Heart left ventricle (tissue), 16 donors: ENCODE measurements around the gene GTF2F1. TPM values are rescaled to one million over a fixed set of nuclear protein-coding genes. Genes with fewer than 3 reads are reported as not detected.

Source experiments
- ATAC-seq, 4 donors: fragments of 200-7000 bp; cut with Tn5 transposase; one replicate each; pipeline ENCODE4 v1.9.1; 2020 to 2022; ENCODE audit warnings: moderate library complexity in 4 of 4, mild to moderate bottlenecking in 3 of 4, moderate number of reproducible peaks in 1 of 4
- DNase-seq, 5 donors: peaks; one replicate each; pipeline ENCODE4 v3.0.0-alpha.2; 2020
- H3K27ac ChIP-seq, 12 donors: fragments of 200-600 bp; sonication (generic) in 4 of 12; one replicate each; pipeline versions ENCODE4 v1.5.0 to v1.8.0; 2016 to 2022; ENCODE audit warnings: mild to moderate bottlenecking in 2 of 12
- H3K27me3 ChIP-seq, 9 donors: fragments of 200-600 bp; sonication (generic) in 2 of 9; one replicate each; pipeline versions ENCODE4 v1.5.1 to v1.8.0; 2016 to 2022; ENCODE audit warnings: mild to moderate bottlenecking in 3 of 9
- H3K36me3 ChIP-seq, 9 donors: fragments of 200-600 bp; sonication (generic) in 2 of 9; one replicate each; pipeline versions ENCODE4 v1.5.0 to v1.8.0; 2018 to 2022; ENCODE audit warnings: mild to moderate bottlenecking in 2 of 9
- H3K4me1 ChIP-seq, 12 donors: fragments of 200-600 bp; sonication (generic) in 4 of 12; one replicate each; pipeline versions ENCODE4 v1.5.0 to v1.8.0; 2016 to 2022; ENCODE audit warnings: mild to moderate bottlenecking in 3 of 12
- H3K4me3 ChIP-seq, 12 donors: fragments of 200-600 bp; sonication (generic) in 4 of 12; one replicate each; pipeline versions ENCODE4 v1.5.0 to v1.8.0; 2017 to 2022; ENCODE audit warnings: mild to moderate bottlenecking in 9 of 12, moderate library complexity in 4 of 12
- H3K9me3 ChIP-seq, 12 donors: fragments of 200-600 bp; sonication (generic) in 4 of 12; one replicate each; pipeline versions ENCODE4 v1.5.0 to v1.8.0; 2016 to 2022; ENCODE audit warnings: mild to moderate bottlenecking in 1 of 12
- POLR2A ChIP-seq, 2 donors: fragments of 450-650 bp; IDR thresholded peaks; one replicate each; pipeline ENCODE4 v1.6.1; 2017; ENCODE audit warnings: antibody characterized with exemption in 2 of 2, mild to moderate bottlenecking in 2 of 2, moderate library complexity in 2 of 2
- WGBS, 4 donors: extraction: QIAGEN DNeasy Blood & Tissue Kit in 2 of 4; methylation state at CpG; one replicate each; pipeline versions ENCODE4 v1.1.5 to v1.1.7; 2013 to 2018; 5-methylcytosine and 5-hydroxymethylcytosine counted together
- intact Hi-C, 10 donors: fragments of 100-400 bp; cut with DNase I; formaldehyde crosslinking; loops; one replicate each; pipeline versions ENCODE4 v1.11.1 to v1.14.2; 2022
- microRNA-seq, 4 donors: library from miRNA; unstranded; fragments of <30 nt; microRNA quantifications; one replicate each; pipeline versions ENCODE4 to v1.2.0, GENCODE V29; 2017 to 2020
- polyA plus RNA-seq, 2 donors: library from polyadenylated mRNA; stranded (reverse); fragments of 200-250 nt; gene quantifications; one replicate each; pipeline ENCODE4 v1.2.3, GENCODE V29; 2013
- total RNA-seq, 9 donors: library from RNA; depleted of rRNA in 2 of 9; stranded (reverse); fragments of >200 nt in 2 of 9; fragmentation: NEBNext Ultra II Directional in 3 of 9; extraction: Animal tissue kit (Norgen Biotek cat#: 25700) in 3 of 9; gene quantifications; one replicate each; pipeline versions ENCODE4 v1.1.0 to v1.2.4, GENCODE V29; 2016 to 2023
- TF ChIP-seq, protein P1 (sequence below), 12 donors: fragments of 200-600 bp; sonication (generic) in 4 of 12; IDR thresholded peaks; one replicate each; pipeline versions ENCODE4 v1.5.0 to v1.8.0; 2018 to 2022; ENCODE audit warnings: antibody characterized with exemption in 12 of 12, mild to moderate bottlenecking in 5 of 12
- donor health status: ischemic (EF 13 %, LVEDD 7.1; RV severe dilation, severe dysfunction).
- donor health status: healthy with polysubstance abuse.
- donor health status: DM: no; HTN: yes; CAD: no.
- donor health status: DM: no; HTN: no; CAD: no.
- donor health status: ischemic (EF 25% LVEDD 6.9; RV normal size, moderate dysfunction).
- donor health status: ischemic (EF 25% LVEDD 5.7; RV mildly dilated, moderate dysfunction).
- donor health status: healthy.
- donor health status: DM: yes; HTN: yes; CAD: no.
- donor health status: ischemic (EF 35%, LVEDD 5.7; RV mildly dilated, moderate dysfunction).
- donor health status: nonischemic (EF 11% LVEDD 7.7; RV severe dilation, severe dysfunction).
- donor health status: DM: yes; HTN: yes; CAD: no.
- donor health status: PGD.
- donor health status: ischemic (EF 29% LVEDD 5.4; RV normal size, mild dysfunction).
- donor health status: nonischemic (EF 23%, LVEDD 6.1; RV moderate dilation, normal function).

GTF2F1 gene
- total and polyA plus RNA-seq, 11 donors = 20.8 to 58.2 (median 29.8) TPM

DNA sequence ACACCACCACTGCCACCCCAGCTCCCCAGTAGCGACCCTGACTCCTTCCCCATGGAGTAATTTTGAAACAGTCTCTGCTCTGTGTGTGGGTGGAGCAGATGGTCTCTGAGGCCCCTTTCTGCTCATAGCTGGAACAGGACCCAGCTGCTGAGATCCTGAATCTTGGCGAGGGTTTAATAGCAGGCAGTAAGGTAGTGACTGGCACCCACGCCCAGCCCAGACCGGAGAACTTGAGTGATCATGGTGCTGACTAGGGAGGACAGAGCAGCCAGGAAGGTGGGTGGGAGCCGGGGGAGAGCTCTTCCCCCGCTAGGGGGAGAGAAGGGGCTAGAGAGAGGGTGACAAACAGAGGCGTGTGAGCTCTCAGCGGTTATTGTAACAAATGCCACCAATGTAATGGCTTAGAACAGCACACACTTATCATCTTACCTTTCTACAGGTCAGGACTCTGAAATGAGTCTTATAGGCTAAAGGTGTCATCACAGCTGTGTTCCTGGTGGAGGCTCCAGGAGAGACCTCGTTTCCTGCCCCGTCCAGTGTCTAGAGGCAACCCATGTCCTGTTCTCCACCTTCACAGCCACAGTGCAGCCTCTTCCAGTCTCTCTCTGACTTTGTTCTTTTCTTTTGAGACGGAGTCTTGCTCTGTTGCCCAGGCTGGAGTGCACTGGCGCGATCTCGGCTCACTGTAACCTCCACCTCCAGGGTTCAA is 52.3 kb downstream of the GTF2F1 start:
- Histone ChIP-seq H3K4me1 (no peaks in the 10 kb centered on the region), H3K9me3 (peaks cover 0 to 3% (median 0%) of the 10 kb centered on the region in 12 donors), H3K27me3 (no peaks in the 10 kb centered on the region), H3K36me3 (no peaks in the 10 kb centered on the region), H3K27ac (no peak overlapping the region), H3K4me3 (no peak overlapping the region)
- intact Hi-C loops = no loop called here
- DNase-seq (no peak), ATAC-seq (no peak)
- 53 to 69% (median 60%) methylated on average over 14 of the region's 14 CpGs for WGBS, 4 donors
- no peak for TF ChIP-seq POLR2A (IDR thresholded peaks at IDR 0.05)
- TF ChIP-seq, protein P1, sequence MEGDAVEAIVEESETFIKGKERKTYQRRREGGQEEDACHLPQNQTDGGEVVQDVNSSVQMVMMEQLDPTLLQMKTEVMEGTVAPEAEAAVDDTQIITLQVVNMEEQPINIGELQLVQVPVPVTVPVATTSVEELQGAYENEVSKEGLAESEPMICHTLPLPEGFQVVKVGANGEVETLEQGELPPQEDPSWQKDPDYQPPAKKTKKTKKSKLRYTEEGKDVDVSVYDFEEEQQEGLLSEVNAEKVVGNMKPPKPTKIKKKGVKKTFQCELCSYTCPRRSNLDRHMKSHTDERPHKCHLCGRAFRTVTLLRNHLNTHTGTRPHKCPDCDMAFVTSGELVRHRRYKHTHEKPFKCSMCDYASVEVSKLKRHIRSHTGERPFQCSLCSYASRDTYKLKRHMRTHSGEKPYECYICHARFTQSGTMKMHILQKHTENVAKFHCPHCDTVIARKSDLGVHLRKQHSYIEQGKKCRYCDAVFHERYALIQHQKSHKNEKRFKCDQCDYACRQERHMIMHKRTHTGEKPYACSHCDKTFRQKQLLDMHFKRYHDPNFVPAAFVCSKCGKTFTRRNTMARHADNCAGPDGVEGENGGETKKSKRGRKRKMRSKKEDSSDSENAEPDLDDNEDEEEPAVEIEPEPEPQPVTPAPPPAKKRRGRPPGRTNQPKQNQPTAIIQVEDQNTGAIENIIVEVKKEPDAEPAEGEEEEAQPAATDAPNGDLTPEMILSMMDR (IDR thresholded peaks at IDR 0.05) = no peak

DNA sequence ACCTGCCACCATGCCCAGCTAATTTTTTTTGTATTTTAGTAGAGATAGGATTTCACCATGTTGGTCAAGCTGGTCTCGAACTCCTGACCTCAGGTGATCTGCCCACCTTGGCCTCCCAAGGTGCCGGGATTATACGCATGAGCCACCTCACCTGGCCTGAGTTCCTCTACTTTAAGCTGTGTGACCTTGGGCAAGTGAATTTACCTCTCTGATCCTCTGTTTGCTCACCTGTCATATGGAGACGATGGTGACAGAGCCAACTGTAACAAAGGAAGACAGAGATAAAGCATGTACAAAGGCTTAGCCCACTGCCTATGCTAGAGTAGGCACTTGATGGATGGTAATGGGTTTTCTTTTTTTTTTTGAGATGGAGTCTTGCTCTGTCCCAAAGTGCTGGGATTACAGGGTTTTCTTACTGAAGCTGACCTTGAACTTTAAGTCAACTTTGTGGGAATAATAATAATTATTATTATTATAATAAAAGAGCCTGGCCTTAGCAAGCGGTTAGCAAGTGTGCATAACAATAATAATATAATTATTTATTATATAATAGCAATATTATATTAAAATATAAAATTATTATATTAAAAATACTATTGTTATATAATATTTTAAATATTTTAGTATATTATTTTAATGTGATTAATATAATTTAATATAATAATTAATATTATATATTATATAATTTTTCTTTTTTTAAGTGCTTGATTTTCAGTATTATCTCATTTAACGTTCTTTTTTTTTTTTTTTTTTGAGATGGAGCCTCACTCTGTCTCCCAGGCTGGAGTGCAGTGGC is 58.3 kb downstream of the GTF2F1 start:
- H3K4me1 ChIP-seq = no peaks in the 10 kb centered on the region
- H3K9me3 ChIP-seq = peaks cover 0 to 3% (median 0%) of the 10 kb centered on the region in 12 donors
- 87 to 92% (median 90%) methylated on average over 6 of the region's 6 CpGs for WGBS, 4 donors
- DNase-seq (no peak), ATAC-seq (no peak)
- peaks cover 0 to 5% (median 0%) of the 10 kb centered on the region in 9 donors for H3K27me3 ChIP-seq
- H3K36me3 ChIP-seq = no peaks in the 10 kb centered on the region
- H3K27ac ChIP-seq = no peak overlapping the region
- H3K4me3 ChIP-seq = no peak overlapping the region
- no peak for TF ChIP-seq POLR2A (IDR thresholded peaks at IDR 0.05)
- TF ChIP-seq, protein P1 (IDR thresholded peaks at IDR 0.05) = no peak
- intact Hi-C loops = no loop called here

DNA sequence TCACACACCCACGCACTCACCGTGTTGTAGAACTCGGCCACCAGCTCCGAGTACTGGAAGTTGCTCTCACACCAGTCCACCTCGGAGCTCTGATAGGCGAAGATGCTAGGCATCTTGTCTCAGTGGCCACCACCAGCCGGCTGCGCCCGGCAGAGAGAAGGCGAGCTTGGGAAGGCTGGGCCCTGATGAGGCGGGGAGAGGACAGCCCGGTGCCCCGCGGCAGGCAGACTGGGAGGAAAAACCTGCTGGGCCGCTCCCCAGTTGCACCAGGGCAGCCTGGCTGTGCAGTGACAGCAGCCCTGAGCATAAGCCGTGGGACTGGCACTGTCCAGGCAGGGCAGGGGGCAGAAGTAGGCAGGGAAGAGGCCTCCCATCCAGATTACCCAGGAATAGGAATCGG is 59.5 kb downstream of the GTF2F1 start, which contains the start of gene ACER1:
ACER1 (minus strand) TSS at position 174 of the 400 bp plus-strand sequence; CDS start at position 113, 61 bp downstream.
- no peaks in the 10 kb centered on the region for H3K4me1 ChIP-seq
- H3K9me3 ChIP-seq = no peaks in the 10 kb centered on the region
- 75 to 85% (median 78%) methylated on average over 17 of the region's 17 CpGs for WGBS, 4 donors
- no peak for DNase-seq
- no peak for TF ChIP-seq POLR2A (IDR thresholded peaks at IDR 0.05)
- TF ChIP-seq, protein P1 (IDR thresholded peaks at IDR 0.05) = no peak
- H3K27ac ChIP-seq = no peak within 1 kb of the TSS
- intact Hi-C loops = no loop called here
- ATAC-seq = no peak
- H3K4me3 ChIP-seq = no peak within 1 kb of the TSS
- no peaks in the 10 kb centered on the region for H3K36me3 ChIP-seq
- peaks cover 0 to 5% (median 0%) of the 10 kb centered on the region in 9 donors for H3K27me3 ChIP-seq

Small RNA genes within 50 kb of the gene (microRNA-seq; reads per million reads assigned to microRNA genes)
- 2.4 to 28.7 (median 5.3) reads per million in 4 donors for gene MIR3940
- gene MIR6790 = 0 to 0.77 (median 0.10) reads per million in 4 donors
- 0 to 0.96 (median 0.10) reads per million in 4 donors for gene MIR6885

Other genes starting within 250 kb of the GTF2F1 start
- 10 to 100 TPM; 21.0 to 45.9 (median 34.9) TPM for gene MLLT1, start 113.2 kb downstream of the GTF2F1 start, total RNA-seq
- 10 to 100 TPM; 17.8 to 38.2 TPM for gene MLLT1, start 113.2 kb downstream of the GTF2F1 start, polyA plus RNA-seq
- not detected for gene ACER1, start 59.6 kb downstream of the GTF2F1 start, total RNA-seq
- gene ACER1, start 59.6 kb downstream of the GTF2F1 start, polyA plus RNA-seq = not detected
- 100 to 1,000 TPM in 2 of 9 donors, 10 to 100 TPM in 7; 57.7 to 147 (median 73.0) TPM for gene CLPP, start 31.6 kb downstream of the GTF2F1 start, total RNA-seq
- gene CLPP, start 31.6 kb downstream of the GTF2F1 start, polyA plus RNA-seq = 100 to 1,000 TPM in 1 of 2 donors, 10 to 100 TPM in 1; 66.7 to 127 TPM
- gene ALKBH7, start 20.4 kb downstream of the GTF2F1 start, total RNA-seq = 100 to 1,000 TPM in 8 of 9 donors, 10 to 100 TPM in 1; 92.4 to 214 (median 148) TPM
- gene ALKBH7, start 20.4 kb downstream of the GTF2F1 start, polyA plus RNA-seq = 100 to 1,000 TPM; 123 to 139 TPM
- gene PSPN, start 17.2 kb downstream of the GTF2F1 start, total RNA-seq = 1 to 10 TPM in 2 of 9 donors, under 1 TPM in 7; 0.24 to 1.3 (median 0.86) TPM
- 1 to 10 TPM in 1 of 2 donors, under 1 TPM in 1; 0.53 to 1.4 TPM for gene PSPN, start 17.2 kb downstream of the GTF2F1 start, polyA plus RNA-seq
- gene KHSRP, start 31.6 kb upstream of the GTF2F1 start, total RNA-seq = 100 to 1,000 TPM in 2 of 9 donors, 10 to 100 TPM in 7; 58.2 to 122 (median 89.3) TPM
- gene KHSRP, start 31.6 kb upstream of the GTF2F1 start, polyA plus RNA-seq = 100 to 1,000 TPM in 1 of 2 donors, 10 to 100 TPM in 1; 53.9 to 118 TPM
- under 1 TPM in 7 of 9 donors, not detected in 2; 0.17 to 0.96 (median 0.44) TPM for gene SLC25A41, start 40.6 kb upstream of the GTF2F1 start, total RNA-seq
- 1 to 10 TPM in 1 of 2 donors, under 1 TPM in 1; 0.50 to 1.4 TPM for gene SLC25A41, start 40.6 kb upstream of the GTF2F1 start, polyA plus RNA-seq
- gene SLC25A23, start 66.6 kb upstream of the GTF2F1 start, total RNA-seq = 100 to 1,000 TPM in 6 of 9 donors, 10 to 100 TPM in 3; 78.4 to 208 (median 114) TPM
- 100 to 1,000 TPM in 1 of 2 donors, 10 to 100 TPM in 1; 64.4 to 120 TPM for gene SLC25A23, start 66.6 kb upstream of the GTF2F1 start, polyA plus RNA-seq
- gene CRB3, start 71.1 kb upstream of the GTF2F1 start, total RNA-seq = 1 to 10 TPM in 1 of 9 donors, under 1 TPM in 2, not detected in 6; 0.40 to 1.6 (median 0.52) TPM
- under 1 TPM in 1 of 2 donors, not detected in 1; 0.28 TPM for gene CRB3, start 71.1 kb upstream of the GTF2F1 start, polyA plus RNA-seq
- gene DENND1C, start 88.6 kb upstream of the GTF2F1 start, total RNA-seq = 1 to 10 TPM in 2 of 9 donors, under 1 TPM in 7; 0.17 to 9.5 (median 0.50) TPM
- gene DENND1C, start 88.6 kb upstream of the GTF2F1 start, polyA plus RNA-seq = under 1 TPM; 0.25 to 0.42 TPM
- gene TUBB4A, start 109.1 kb upstream of the GTF2F1 start, total RNA-seq = 1 to 10 TPM in 6 of 9 donors, under 1 TPM in 3; 0.41 to 4.8 (median 1.6) TPM
- gene TUBB4A, start 109.1 kb upstream of the GTF2F1 start, polyA plus RNA-seq = 1 to 10 TPM in 1 of 2 donors, under 1 TPM in 1; 0.15 to 2.0 TPM
- under 1 TPM in 4 of 9 donors, not detected in 5; 0.21 to 0.77 (median 0.49) TPM for gene TNFSF9, start 137.9 kb upstream of the GTF2F1 start, total RNA-seq
- under 1 TPM; 0.08 to 0.11 TPM for gene TNFSF9, start 137.9 kb upstream of the GTF2F1 start, polyA plus RNA-seq
- under 1 TPM in 3 of 9 donors, not detected in 6; 0.23 to 0.68 (median 0.37) TPM for gene CD70, start 198.0 kb upstream of the GTF2F1 start, total RNA-seq
- not detected for gene CD70, start 198.0 kb upstream of the GTF2F1 start, polyA plus RNA-seq